SHP77 (cell line): ENCODE measurements around the gene CDH20.
A peak's percentile ranks its signal among the peaks of the same experiment; 100 is the strongest.

Experiments
- DNase-seq, 2 experiments: peaks; one replicate each; lab custom pipeline; 2025; lab: John Stamatoyannopoulos, UW

CDH20 gene

DNA sequence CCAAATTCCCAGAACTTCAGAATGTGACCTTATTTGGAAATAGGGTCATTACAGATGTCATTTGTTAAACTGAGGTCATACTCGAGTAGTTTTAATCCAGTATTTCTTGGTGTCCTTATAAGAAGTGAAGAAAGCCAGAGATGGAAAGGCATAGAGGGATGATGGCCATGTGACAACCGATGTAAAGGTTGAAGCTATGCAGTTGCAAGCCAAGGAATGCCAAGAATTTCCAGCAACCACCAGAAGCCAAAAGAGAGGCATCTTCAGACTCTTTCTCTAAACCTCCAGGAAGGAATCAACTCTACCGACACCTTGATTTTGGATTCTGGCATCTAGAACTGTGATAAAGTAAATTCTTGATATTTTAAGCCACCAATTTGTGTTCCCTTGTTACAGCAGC is 242.2 kb downstream of the CDH20 start:
- DNase-seq: no peak

DNA sequence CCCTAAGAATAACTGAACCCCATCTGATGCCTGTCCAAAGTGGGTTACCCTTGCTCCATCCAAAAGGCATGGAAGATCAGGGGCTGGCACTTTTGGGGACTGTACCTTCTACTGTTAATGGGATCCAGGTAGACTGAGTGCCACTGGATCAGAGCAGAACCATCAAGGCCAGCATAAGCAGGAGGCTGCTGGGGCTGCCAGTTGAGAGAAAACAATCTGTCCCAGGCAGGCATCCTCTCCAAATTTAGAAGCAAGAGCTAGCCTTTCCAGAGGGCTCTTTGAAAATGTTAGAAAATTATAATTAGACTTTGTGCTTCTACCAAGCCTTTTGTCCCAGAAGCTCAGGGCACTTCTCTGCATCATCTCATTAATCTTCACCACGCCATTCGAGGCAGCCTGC is 245.6 kb downstream of the CDH20 start:
- DNase-seq: no peak

- DNase-seq: no peak
Measured at GRCh38 chr18:61579581-61579980, 246.4 kb downstream of the CDH20 start.

GRCh38 chr18:61580046-61580445 is 246.8 kb downstream of the CDH20 start:
- DNase-seq: no peak

- DNase-seq: peak; percentile 33 to 35
Measured at GRCh38 chr18:61581578-61582201, 248.5 kb downstream of the CDH20 start.

DNA sequence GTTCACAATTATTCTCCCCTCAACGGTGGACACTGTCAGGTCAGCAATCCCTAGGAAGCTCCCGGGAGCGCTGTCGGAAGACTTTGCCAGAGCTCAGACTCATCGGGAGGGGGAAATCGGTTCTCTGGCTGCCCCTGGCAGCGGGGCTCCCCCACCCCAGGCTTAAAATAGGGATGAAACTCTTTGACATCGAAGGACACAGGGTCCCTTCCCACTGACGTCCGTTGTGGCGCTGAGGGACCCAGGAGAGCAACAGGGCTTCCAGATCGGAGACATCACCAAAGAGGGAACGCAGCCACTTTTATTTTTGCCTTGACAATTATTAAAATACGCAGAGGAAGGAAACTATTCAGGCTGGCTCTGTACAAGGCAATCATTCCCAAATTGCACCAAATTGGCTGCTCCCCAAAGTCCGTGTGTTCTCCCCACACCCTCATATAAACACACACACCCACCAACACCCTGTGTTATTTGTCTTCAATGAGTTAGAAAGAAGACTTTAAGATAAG is 249.0 kb downstream of the CDH20 start:
- no peak for DNase-seq

DNA sequence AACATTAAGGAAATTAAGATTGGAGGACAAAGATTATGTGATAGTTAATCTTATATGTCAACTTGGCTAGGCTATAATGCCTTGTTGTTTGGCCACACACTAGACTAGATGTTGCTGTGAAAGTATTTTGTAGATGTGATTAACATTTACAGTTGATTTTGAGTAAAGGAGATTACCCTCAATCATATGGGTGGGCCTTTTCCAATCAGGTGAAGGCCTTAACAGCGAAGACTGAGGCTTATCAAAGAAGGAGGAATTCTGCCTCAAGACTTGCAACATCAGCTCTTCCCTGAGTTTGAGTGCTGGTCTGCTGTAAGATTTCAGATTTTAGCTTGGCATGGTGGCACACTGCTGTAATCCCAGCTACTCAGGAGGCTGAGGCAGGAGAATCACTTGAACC is 250.3 kb downstream of the CDH20 start:
- no peak for DNase-seq

DNA sequence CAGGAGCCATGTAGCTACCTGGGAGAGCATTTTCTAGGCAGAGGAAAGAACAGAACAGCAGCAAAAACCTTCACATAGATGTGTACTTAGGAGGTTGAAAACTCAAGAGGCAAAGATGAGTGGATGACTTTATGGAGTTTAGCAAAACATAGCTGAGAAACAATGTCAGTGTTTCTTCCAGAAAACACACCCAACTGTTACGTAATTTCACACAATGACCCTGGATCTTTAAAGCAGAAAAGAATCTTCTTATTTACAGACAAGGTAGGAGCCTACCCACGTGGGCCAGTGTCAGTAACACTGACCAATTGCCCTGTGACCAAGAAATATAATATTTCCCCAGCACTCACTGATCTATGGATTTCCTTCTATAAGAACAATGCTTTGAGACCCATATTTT is 254.6 kb downstream of the CDH20 start:
- no peak for DNase-seq

GRCh38 chr18:61589053-61589723 is 256.0 kb downstream of the CDH20 start:
- DNase-seq: no peak

DNA sequence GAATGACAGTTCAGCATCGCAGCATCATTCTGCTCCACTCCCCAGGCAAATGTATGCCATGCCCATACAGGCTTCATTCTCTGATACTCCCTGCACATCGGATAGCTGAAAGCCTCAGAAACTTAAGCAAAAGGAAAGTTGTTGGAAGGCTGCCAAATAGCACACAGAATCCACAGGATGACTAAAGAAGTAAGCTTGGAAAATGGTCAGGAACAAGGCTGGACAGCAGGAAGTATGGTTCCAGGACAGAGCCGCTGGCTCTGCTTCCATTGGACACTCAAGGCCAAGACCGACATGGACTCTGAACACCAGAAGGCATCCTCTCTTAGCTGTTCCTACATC is 256.5 kb downstream of the CDH20 start:
- DNase-seq: no peak

GRCh38 chr18:61591253-61591652 is 258.0 kb downstream of the CDH20 start:
- no peak for DNase-seq

DNA sequence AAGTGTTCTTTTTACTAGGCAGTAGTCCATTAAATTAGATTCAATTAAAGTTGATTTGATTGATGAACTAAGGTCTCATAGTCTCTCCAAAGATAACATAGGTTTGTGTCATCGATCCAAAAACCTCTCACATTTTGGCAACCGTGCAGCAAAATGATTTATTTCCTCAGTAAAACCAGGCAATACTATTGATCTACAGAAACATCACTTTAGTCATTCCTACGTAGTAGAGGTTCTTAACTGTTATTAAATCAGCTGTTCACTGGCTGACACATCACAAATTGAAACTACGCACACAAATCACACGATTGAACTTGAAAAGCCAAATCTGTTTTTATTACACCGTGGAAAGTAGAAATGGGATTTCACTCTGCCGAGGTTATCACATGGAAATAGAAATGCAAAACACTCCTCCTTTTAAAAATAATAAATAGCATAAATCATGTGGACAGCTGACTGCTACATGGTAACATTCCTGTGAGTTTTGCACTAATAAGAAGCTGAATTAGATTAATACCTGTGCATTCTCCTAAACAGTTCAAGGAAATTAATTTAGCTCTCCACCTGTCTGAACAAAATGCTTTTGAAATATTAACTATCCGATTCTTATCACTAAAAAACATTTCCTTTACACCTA is 262.5 kb downstream of the CDH20 start:
- DNase-seq: no peak

DNA sequence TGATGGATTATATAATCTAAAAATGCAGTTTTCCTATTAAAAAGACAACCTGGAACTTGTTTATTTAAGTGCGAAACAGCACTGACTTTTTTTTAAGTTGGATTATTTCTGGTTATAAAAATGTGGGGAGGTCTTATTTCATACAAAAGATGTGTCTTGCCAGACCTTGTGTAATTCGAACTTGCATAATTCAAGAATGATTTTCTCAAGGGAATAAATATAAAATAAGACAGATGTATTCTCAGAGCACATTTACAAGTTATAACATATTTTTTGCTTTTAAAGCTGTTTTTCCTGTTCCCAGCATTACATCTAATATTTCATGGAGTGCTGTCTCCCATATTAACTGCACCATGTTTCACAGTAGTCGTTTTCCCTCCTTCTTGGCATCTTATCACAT is 263.1 kb downstream of the CDH20 start:
- DNase-seq: no peak

DNA sequence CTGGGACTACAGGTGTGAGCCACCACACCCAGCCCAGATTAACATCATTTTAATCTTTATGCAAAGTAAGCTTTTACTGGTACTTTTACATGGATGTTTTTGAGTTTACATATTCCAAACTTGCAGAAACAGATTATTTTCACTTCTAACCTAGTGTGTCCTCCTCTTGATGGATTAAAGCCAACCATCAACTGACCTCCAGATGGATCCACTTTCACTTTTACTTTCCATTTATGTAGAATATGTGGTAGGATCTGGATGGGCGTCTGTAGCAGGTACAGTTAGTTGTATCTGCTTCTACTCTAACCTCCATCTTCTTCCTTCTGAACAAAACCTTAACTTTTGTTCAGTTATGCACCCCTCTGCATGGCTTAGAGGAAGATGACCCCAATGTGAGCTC is 264.1 kb downstream of the CDH20 start:
- no peak for DNase-seq

DNA sequence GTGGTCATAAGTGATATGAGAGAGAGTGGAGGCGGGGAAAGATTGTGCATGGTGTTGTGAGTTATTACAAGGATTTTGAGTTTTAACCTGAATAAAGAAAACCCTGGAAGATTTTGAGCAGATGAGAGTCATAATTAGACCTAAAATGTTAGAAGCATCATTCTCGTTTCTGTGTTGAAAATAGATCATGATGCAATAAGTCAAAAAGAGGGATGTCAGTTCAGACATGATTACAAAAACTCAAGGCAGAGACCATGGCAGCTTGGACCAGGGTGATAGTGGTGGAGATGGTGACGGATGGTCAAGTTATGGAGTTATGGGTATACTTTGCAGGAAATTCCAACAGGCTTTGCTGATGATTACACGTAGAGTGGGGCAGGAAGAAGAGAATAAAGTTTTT is 267.2 kb downstream of the CDH20 start:
- no peak for DNase-seq

DNA sequence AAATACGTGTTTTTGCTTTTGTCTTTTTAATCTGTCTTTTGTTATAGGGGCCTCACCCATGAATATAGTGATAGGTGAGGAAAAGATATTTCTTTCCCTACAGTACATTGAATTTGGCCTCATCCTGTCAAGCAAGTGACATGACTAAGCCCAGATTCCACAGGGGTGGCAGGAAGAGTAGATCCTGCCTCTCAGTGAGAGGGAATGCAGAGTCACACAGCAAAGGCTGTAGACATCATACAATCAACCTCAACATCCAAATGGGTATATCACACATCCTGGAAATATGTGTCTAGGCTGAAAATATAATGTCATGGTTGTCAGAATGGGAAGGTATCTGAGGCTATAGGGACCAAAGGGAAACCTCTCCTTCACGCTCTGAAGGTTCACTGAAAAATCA is 269.6 kb downstream of the CDH20 start:
- DNase-seq: no peak
